Mesenchymal stem cell (in vitro differentiated cells and primary cell): ENCODE data around the gene GNA12.

Experiments
- DNase-seq: peaks from one replicate; pipeline ENCODE4 v3.0.0-alpha.2; 2013
- H2AFZ ChIP-seq: one replicate; pipeline ENCODE4 v1.6.1; 2013; ENCODE audit warnings: low read depth, mild to moderate bottlenecking, control low read depth, inconsistent platforms, low read length, moderate library complexity
- H2AK5ac ChIP-seq: 2 replicates; pipeline ENCODE4 v1.6.1; 2013; ENCODE audit warnings: low read length, moderate library complexity, mild to moderate bottlenecking, inconsistent platforms; ENCODE audit not compliant: severe bottlenecking
- H2BK120ac ChIP-seq: one replicate; pipeline ENCODE4 v1.6.1; 2013; ENCODE audit warnings: low read depth, mild to moderate bottlenecking, inconsistent platforms, low read length, moderate library complexity
- H2BK12ac ChIP-seq, 2 experiments: one replicate each; pipeline ENCODE4 v1.6.1; 2013; ENCODE audit warnings: inconsistent platforms in 2 of 2, low read length in 2 of 2, mild to moderate bottlenecking in 2 of 2, moderate library complexity in 2 of 2, control low read depth in 1 of 2
- H2BK15ac ChIP-seq: one replicate; pipeline ENCODE4 v1.6.1; 2013; ENCODE audit warnings: mild to moderate bottlenecking, low read depth, inconsistent platforms; ENCODE audit not compliant: poor library complexity, severe bottlenecking
- H2BK5ac ChIP-seq: 2 replicates; pipeline ENCODE4 v1.6.1; 2013; ENCODE audit warnings: low read depth, mild to moderate bottlenecking, low read length, control low read depth, inconsistent platforms; ENCODE audit not compliant: poor library complexity, severe bottlenecking
- H3K14ac ChIP-seq, 2 experiments: one replicate each; pipeline ENCODE4 v1.6.1; 2013; ENCODE audit warnings: inconsistent platforms in 2 of 2, low read length in 2 of 2, control low read depth in 1 of 2, mild to moderate bottlenecking in 1 of 2, moderate library complexity in 1 of 2
- H3K18ac ChIP-seq, 2 experiments: one replicate each; pipeline ENCODE4 v1.6.1; 2013; ENCODE audit warnings: inconsistent platforms in 2 of 2, low read length in 2 of 2, control low read depth in 1 of 2, low read depth in 1 of 2, mild to moderate bottlenecking in 1 of 2
- H3K23ac ChIP-seq, 2 experiments: one replicate each; pipeline ENCODE4 v1.6.1; 2013; ENCODE audit warnings: inconsistent platforms in 2 of 2, low read length in 2 of 2, mild to moderate bottlenecking in 2 of 2, moderate library complexity in 2 of 2, control low read depth in 1 of 2
- H3K27ac ChIP-seq: 2 replicates; pipeline ENCODE4 v1.5.1; 2013; ENCODE audit warnings: mild to moderate bottlenecking, moderate library complexity, low read length, control low read depth, inconsistent platforms; ENCODE audit not compliant: poor library complexity, severe bottlenecking
- H3K27me3 ChIP-seq, 2 experiments: 2 replicates each; pipeline versions ENCODE4 v1.6.1 to v1.7.0; 2013; ENCODE audit warnings: low read length in 2 of 2, mild to moderate bottlenecking in 2 of 2, moderate library complexity in 2 of 2, control low read depth in 1 of 2, inconsistent platforms in 1 of 2; ENCODE audit not compliant: control insufficient read depth in 1 of 2, insufficient read depth in 1 of 2
- H3K36me3 ChIP-seq, 2 experiments: 2 replicates each; pipeline versions ENCODE4 v1.6.1 to v1.7.0; 2013; ENCODE audit warnings: low read length in 2 of 2, control low read depth in 1 of 2, inconsistent platforms in 1 of 2, low read depth in 1 of 2, mild to moderate bottlenecking in 1 of 2; ENCODE audit not compliant: insufficient read depth in 2 of 2, control insufficient read depth in 1 of 2
- H3K4ac ChIP-seq, 2 experiments: one replicate each; pipeline ENCODE4 v1.6.1; 2013; ENCODE audit warnings: inconsistent platforms in 2 of 2, low read length in 2 of 2, mild to moderate bottlenecking in 2 of 2, moderate library complexity in 2 of 2, control low read depth in 1 of 2, low read depth in 1 of 2
- H3K4me1 ChIP-seq: 2 replicates; pipeline ENCODE4 v1.6.1; 2013; ENCODE audit warnings: low read depth, low read length, control low read depth; ENCODE audit not compliant: control insufficient read depth, insufficient read depth
- H3K4me2 ChIP-seq: 2 replicates; pipeline ENCODE4 v1.6.1; 2013; ENCODE audit warnings: low read length, mild to moderate bottlenecking, inconsistent platforms; ENCODE audit not compliant: poor library complexity, severe bottlenecking
- H3K4me3 ChIP-seq, 2 experiments: 2 replicates each; pipeline versions ENCODE4 v1.5.1 to v1.7.0; 2013; ENCODE audit warnings: low read length in 2 of 2, mild to moderate bottlenecking in 2 of 2, control low read depth in 1 of 2, low read depth in 1 of 2; ENCODE audit not compliant: insufficient read depth in 1 of 2
- H3K79me1 ChIP-seq: replicated peaks from 2 replicates; pipeline ENCODE4 v1.6.1; 2013; ENCODE audit warnings: mild to moderate bottlenecking, control low read depth, low read length, inconsistent platforms; ENCODE audit not compliant: poor library complexity, severe bottlenecking
- H3K9ac ChIP-seq: 2 replicates; pipeline ENCODE4 v1.7.0; 2013; ENCODE audit warnings: mild to moderate bottlenecking, low read length, moderate library complexity
- H3K9me3 ChIP-seq: 2 replicates; pipeline ENCODE4 v1.7.0; 2013; ENCODE audit warnings: mild to moderate bottlenecking, low read length; ENCODE audit not compliant: control insufficient read depth
- H4K8ac ChIP-seq: one replicate; pipeline ENCODE4 v1.6.1; 2013; ENCODE audit warnings: inconsistent platforms, mild to moderate bottlenecking, low read length, moderate library complexity
- H4K91ac ChIP-seq: one replicate; pipeline ENCODE4 v1.6.1; 2013; ENCODE audit warnings: mild to moderate bottlenecking, low read length, inconsistent platforms
- WGBS: methylation state at CpG from one replicate; pipeline ENCODE4 v1.1.7; 2013; ENCODE audit warnings: mixed read lengths; 5-methylcytosine and 5-hydroxymethylcytosine counted together

The GNA12 gene

GRCh38 chr7:2701832-2702593 lies 142.1 kb downstream of the GNA12 start:
- Histone ChIP-seq H3K4ac (no peak overlapping the region), H3K4me1 (no peaks in the 10 kb centered on the region), H3K36me3 (peaks cover 0 to 12% of the 10 kb centered on the region in 2 experiments), H3K27me3 (peaks cover 10 to 21% of the 10 kb centered on the region in 2 experiments), H2AK5ac (no peak overlapping the region), H4K8ac (no peak overlapping the region), H3K4me2 (no peak overlapping the region), H3K9me3 (no peaks in the 10 kb centered on the region), H3K27ac (no peak overlapping the region), H3K4me3 (peak overlapping the region in 1 of 2 experiments; percentile 55), H4K91ac (no peak overlapping the region), H3K79me1 (no peaks in the 10 kb centered on the region), H2BK120ac (no peak overlapping the region), H3K14ac (no peak overlapping the region), H2BK15ac (peak overlapping the region; percentile 84), H2BK5ac (no peak overlapping the region), H3K18ac (peak overlapping the region in 1 of 2 experiments; percentile 14), H3K9ac (peak overlapping the region; percentile 75), H2BK12ac (no peak overlapping the region), H2AFZ (no peak overlapping the region), H3K23ac (no peak overlapping the region)
- WGBS = 83% methylated on average over 12 of the region's 12 CpGs
- no peak for DNase-seq

- Histone ChIP-seq H3K4me2 (no peak overlapping the region), H3K27ac (no peak overlapping the region), H4K91ac (peak overlapping the region; percentile 45), H2AK5ac (no peak overlapping the region), H4K8ac (no peak overlapping the region), H3K36me3 (peaks cover 0 to 12% of the 10 kb centered on the region in 2 experiments), H3K9ac (peak overlapping the region; percentile 75), H3K79me1 (no peaks in the 10 kb centered on the region), H2BK12ac (no peak overlapping the region), H3K9me3 (no peaks in the 10 kb centered on the region), H3K4ac (no peak overlapping the region), H2BK15ac (no peak overlapping the region), H3K27me3 (peaks cover 10 to 21% of the 10 kb centered on the region in 2 experiments), H3K14ac (peak overlapping the region in 1 of 2 experiments; percentile 85), H3K23ac (no peak overlapping the region), H2AFZ (no peak overlapping the region), H2BK120ac (no peak overlapping the region), H3K4me1 (no peaks in the 10 kb centered on the region), H3K4me3 (peak overlapping the region in 1 of 2 experiments; percentile 55), H3K18ac (no peak overlapping the region), H2BK5ac (no peak overlapping the region)
- no peak for DNase-seq
- 95% methylated on average over 17 of the region's 17 CpGs for WGBS
These were observed 142.7 kb downstream of the GNA12 start for GRCh38 chr7:2701424-2701823.

- Histone ChIP-seq H3K4me2 (no peak overlapping the region), H4K8ac (no peak overlapping the region), H2BK5ac (no peak overlapping the region), H2AK5ac (no peak overlapping the region), H2BK15ac (no peak overlapping the region), H3K79me1 (no peaks in the 10 kb centered on the region), H2BK120ac (no peak overlapping the region), H3K9me3 (no peaks in the 10 kb centered on the region), H3K36me3 (peaks cover 0 to 12% of the 10 kb centered on the region in 2 experiments), H2AFZ (no peak overlapping the region), H3K14ac (no peak overlapping the region), H3K4me1 (no peaks in the 10 kb centered on the region), H3K23ac (no peak overlapping the region), H3K4me3 (no peak overlapping the region), H3K27me3 (peaks cover 10 to 21% of the 10 kb centered on the region in 2 experiments), H3K27ac (no peak overlapping the region), H4K91ac (no peak overlapping the region), H3K9ac (no peak overlapping the region), H2BK12ac (no peak overlapping the region), H3K18ac (no peak overlapping the region), H3K4ac (no peak overlapping the region)
- 88% methylated on average over 40 of the region's 40 CpGs for WGBS
- DNase-seq = no peak
These were observed 143.8 kb downstream of the GNA12 start for GRCh38 chr7:2700141-2700850.

GRCh38 chr7:2699289-2699620 lies 144.9 kb downstream of the GNA12 start:
- H3K14ac ChIP-seq = no peak overlapping the region
- no peak overlapping the region for H3K4me3 ChIP-seq
- 87% methylated on average over 15 of the region's 15 CpGs for WGBS
- no peak overlapping the region for H3K23ac ChIP-seq
- no peak overlapping the region for H3K9ac ChIP-seq
- no peak overlapping the region for H4K91ac ChIP-seq
- peaks cover 10 to 21% of the 10 kb centered on the region in 2 experiments for H3K27me3 ChIP-seq
- peaks cover 2% of the 10 kb centered on the region for H3K79me1 ChIP-seq
- H3K18ac ChIP-seq = no peak overlapping the region
- H3K4me2 ChIP-seq = no peak overlapping the region
- no peak for DNase-seq
- H3K4me1 ChIP-seq = no peaks in the 10 kb centered on the region
- H2BK12ac ChIP-seq = no peak overlapping the region
- H4K8ac ChIP-seq = no peak overlapping the region
- H2AK5ac ChIP-seq = no peak overlapping the region
- no peak overlapping the region for H3K4ac ChIP-seq
- no peak overlapping the region for H2BK120ac ChIP-seq
- no peak overlapping the region for H2BK5ac ChIP-seq
- no peaks in the 10 kb centered on the region for H3K9me3 ChIP-seq
- H2BK15ac ChIP-seq = no peak overlapping the region
- H2AFZ ChIP-seq = no peak overlapping the region
- no peak overlapping the region for H3K27ac ChIP-seq
- peaks cover 0 to 16% of the 10 kb centered on the region in 2 experiments for H3K36me3 ChIP-seq
